HG03558 (cell line): ENCODE data around the gene USP20.
"Not testable (repeated sequence)": the region's sequence is repeated elsewhere in the genome, so short reads cannot be mapped to it uniquely, and the experiment has no call there.

Source experiments
- ATAC-seq: cut with Tn5 transposase; IDR thresholded peaks from one replicate; pipeline ENCODE4 v1.9.1; 2021; ENCODE audit warnings: moderate number of reproducible peaks; ENCODE audit not compliant: unreplicated experiment; ENCODE audit errors: extremely low read depth

Gene USP20

GRCh38 chr9:129835128-129835859 lies at the start of gene USP20, which contains the start of gene C9orf78:
TSS of gene USP20 (plus strand) at chr9:129835458. CDS start at chr9:129852556, 17,098 bp downstream.
TSS of gene C9orf78 (minus strand) at chr9:129835275. CDS start at chr9:129835221, 54 bp downstream.
- ATAC-seq = peak; percentile 73

GRCh38 chr9:129785866-129786265 lies 49.4 kb upstream of the USP20 start:
- ATAC-seq = no peak

- ATAC-seq = no peak
Observed at GRCh38 chr9:129786481-129786880, 48.8 kb upstream of the USP20 start.

GRCh38 chr9:129794549-129794948 lies 40.7 kb upstream of the USP20 start:
- no peak for ATAC-seq

GRCh38 chr9:129796029-129796428 lies 39.2 kb upstream of the USP20 start:
- ATAC-seq = not testable (repeated sequence)

- no peak for ATAC-seq
Observed at GRCh38 chr9:129798973-129799372, 36.3 kb upstream of the USP20 start.

- no peak for ATAC-seq
Observed at GRCh38 chr9:129801504-129801903, 33.8 kb upstream of the USP20 start.

- peak; percentile 62 for ATAC-seq
Observed at GRCh38 chr9:129802833-129803675, 32.2 kb upstream of the USP20 start, which contains the start of gene TOR1B. TSS of gene TOR1B (plus strand) at chr9:129803184. CDS start at chr9:129803213, 29 bp downstream.

GRCh38 chr9:129803676-129804060 lies 31.6 kb upstream of the USP20 start:
- ATAC-seq = no peak

- no peak for ATAC-seq
Observed at GRCh38 chr9:129806061-129806460, 29.2 kb upstream of the USP20 start.

GRCh38 chr9:129809346-129809745 lies 25.9 kb upstream of the USP20 start:
- no peak for ATAC-seq

GRCh38 chr9:129810116-129810515 lies 25.1 kb upstream of the USP20 start:
- no peak for ATAC-seq

- ATAC-seq = no peak
Observed at GRCh38 chr9:129810788-129811187, 24.5 kb upstream of the USP20 start.

GRCh38 chr9:129811967-129812363 lies 23.3 kb upstream of the USP20 start:
- ATAC-seq = no peak

- ATAC-seq = no peak
Observed at GRCh38 chr9:129812385-129812784, 22.9 kb upstream of the USP20 start.

- ATAC-seq = no peak
Observed at GRCh38 chr9:129813661-129814060, 21.6 kb upstream of the USP20 start.

- ATAC-seq = no peak
Observed at GRCh38 chr9:129814432-129815223, 20.6 kb upstream of the USP20 start.

- ATAC-seq = no peak
Observed at GRCh38 chr9:129815278-129815677, 20.0 kb upstream of the USP20 start.

- ATAC-seq = no peak
Observed at GRCh38 chr9:129816501-129817435, 18.5 kb upstream of the USP20 start.
